ENCODE data around the gene PKD2. TPM values are rescaled to one million over a fixed set of nuclear protein-coding genes. Genes with fewer than 3 reads are reported as not detected.

The PKD2 gene
- total RNA-seq, 4 donors from 2014 or later: 30.9 to 50.0 (median 40.7) TPM

- H3K27me3 ChIP-seq: no peaks in the 10 kb centered on the region
- TF ChIP-seq POLR2A (IDR thresholded peaks at IDR 0.05) (no peak), CTCF (IDR thresholded peaks at IDR 0.05) (no peak)
- 89 to 90% methylated on average over 3 of the region's 3 CpGs for WGBS, 2 donors
- no peak overlapping the region for H3K4me3 ChIP-seq (replicated peaks in 1 of 3)
- H3K27ac ChIP-seq: no peak overlapping the region
- DNase-seq: no peak
- H3K4me1 ChIP-seq: no peaks in the 10 kb centered on the region
- intact Hi-C loops (cut with DNase I): no loop called here
- no peaks in the 10 kb centered on the region for H3K9me3 ChIP-seq
- H3K36me3 ChIP-seq: peaks cover 51 to 52% of the 10 kb centered on the region in 2 donors
Observed at GRCh38 chr4:88040707-88041106, 33.3 kb downstream of the PKD2 start.

- H3K9me3 ChIP-seq: no peaks in the 10 kb centered on the region
- no peaks in the 10 kb centered on the region for H3K27me3 ChIP-seq
- H3K27ac ChIP-seq: no peak overlapping the region
- peaks cover 44 to 50% of the 10 kb centered on the region in 2 donors for H3K36me3 ChIP-seq
- intact Hi-C loops (cut with DNase I): no loop called here
- 79 to 80% methylated on average over 2 of the region's 2 CpGs for WGBS, 2 donors
- no peak overlapping the region for H3K4me3 ChIP-seq (replicated peaks in 1 of 3)
- DNase-seq: no peak
- no peaks in the 10 kb centered on the region for H3K4me1 ChIP-seq
- TF ChIP-seq CTCF (IDR thresholded peaks at IDR 0.05) (no peak), POLR2A (IDR thresholded peaks at IDR 0.05) (no peak)
Observed at GRCh38 chr4:88041626-88042025, 34.2 kb downstream of the PKD2 start.

GRCh38 chr4:88043001-88043400 is 35.6 kb downstream of the PKD2 start:
- WGBS, 2 donors: 68 to 88% methylated on average over 1 of the region's 1 CpG
- DNase-seq: no peak
- Histone ChIP-seq H3K4me3 (replicated peaks in 1 of 3) (no peak overlapping the region), H3K9me3 (no peaks in the 10 kb centered on the region), H3K36me3 (peaks cover 41 to 49% of the 10 kb centered on the region in 2 donors), H3K27ac (no peak overlapping the region), H3K4me1 (no peaks in the 10 kb centered on the region), H3K27me3 (no peaks in the 10 kb centered on the region)
- intact Hi-C loops (cut with DNase I): no loop called here
- TF ChIP-seq CTCF (IDR thresholded peaks at IDR 0.05) (no peak), POLR2A (IDR thresholded peaks at IDR 0.05) (no peak)

- DNase-seq: no peak
- intact Hi-C loops (cut with DNase I): no loop called here
- Histone ChIP-seq H3K27ac (no peak overlapping the region), H3K36me3 (peaks cover 33 to 43% of the 10 kb centered on the region in 2 donors), H3K27me3 (no peaks in the 10 kb centered on the region), H3K4me1 (no peaks in the 10 kb centered on the region), H3K9me3 (no peaks in the 10 kb centered on the region), H3K4me3 (replicated peaks in 1 of 3) (no peak overlapping the region)
- TF ChIP-seq CTCF (IDR thresholded peaks at IDR 0.05) (no peak), POLR2A (IDR thresholded peaks at IDR 0.05) (no peak)
- 92 to 94% methylated on average over 8 of the region's 8 CpGs for WGBS, 2 donors
Observed at GRCh38 chr4:88043586-88044340, 36.3 kb downstream of the PKD2 start.

GRCh38 chr4:88045021-88045420 is 37.6 kb downstream of the PKD2 start:
- no peaks in the 10 kb centered on the region for H3K4me1 ChIP-seq
- intact Hi-C loops (cut with DNase I): no loop called here
- no peak for DNase-seq
- H3K27me3 ChIP-seq: no peaks in the 10 kb centered on the region
- no peak for TF ChIP-seq POLR2A (IDR thresholded peaks at IDR 0.05)
- no peak for TF ChIP-seq CTCF (IDR thresholded peaks at IDR 0.05)
- H3K36me3 ChIP-seq: peaks cover 24 to 37% of the 10 kb centered on the region in 2 donors
- H3K27ac ChIP-seq: no peak overlapping the region
- H3K4me3 ChIP-seq (replicated peaks in 1 of 3): no peak overlapping the region
- no peaks in the 10 kb centered on the region for H3K9me3 ChIP-seq
